Measurements from ENCODE around the gene ASB6.

GRCh38 chr9:129644902-129645301 lies 3.0 kb upstream of the ASB6 start:
- TF ChIP-seq ZNF740 (CRISPR knock-in tag; IDR thresholded peaks at IDR 0.05) (no peak), RBM39 (IDR thresholded peaks at IDR 0.05; ENCODE audit: low read depth, low read length, poor library complexity, severe bottlenecking) (no peak), ZNF530 (CRISPR knock-in tag; IDR thresholded peaks at IDR 0.05; ENCODE audit: low read depth) (no peak), ATF1 (CRISPR knock-in tag; IDR thresholded peaks at IDR 0.05) (no peak)
